ENCODE data around the gene IGSF10.

IGSF10 gene

GRCh38 chr3:151425627-151426340 is 35.1 kb downstream of the IGSF10 start:
- POLR2A ChIA-PET: no interaction called here
- CTCF ChIA-PET: no interaction called here
- no peak for TF ChIP-seq NFRKB (IDR thresholded peaks at IDR 0.05)
- no peak for TF ChIP-seq FOXK2 (IDR thresholded peaks at IDR 0.05)
- no peak for TF ChIP-seq L3MBTL2 (conservative IDR thresholded peaks at IDR 0.05)
- no peak for TF ChIP-seq CTBP1 (IDR thresholded peaks at IDR 0.05; ENCODE audit: borderline replicate concordance)
- TF ChIP-seq FOXM1 (IDR thresholded peaks at IDR 0.05; ENCODE audit: borderline replicate concordance): no peak
- TF ChIP-seq ELF4 (IDR thresholded peaks at IDR 0.05): no peak
- no peak for DNase-seq (ENCODE audit: extremely low spot score)

DNA sequence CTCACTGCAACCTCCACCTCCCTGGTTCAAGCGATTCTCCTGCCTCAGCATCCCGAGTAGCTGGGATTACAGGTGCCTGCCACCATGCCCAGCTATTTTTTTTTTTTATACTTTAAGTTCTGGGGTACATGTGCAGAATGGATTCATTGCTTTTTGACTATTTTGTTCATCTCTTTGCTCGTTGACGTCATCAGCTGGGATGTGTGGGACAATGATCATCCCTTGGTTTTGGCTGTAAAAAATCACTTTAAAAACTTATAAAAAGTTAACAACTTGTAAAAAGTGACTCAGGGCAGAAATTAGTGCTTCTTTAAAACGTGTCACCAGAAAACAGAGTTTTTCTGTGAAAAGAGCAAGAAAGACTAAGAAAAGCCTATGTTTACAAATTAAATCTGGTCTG is 37.8 kb downstream of the IGSF10 start:
- DNase-seq (ENCODE audit: extremely low spot score): no peak
- CTCF ChIA-PET: no interaction called here
- POLR2A ChIA-PET: no interaction called here
- TF ChIP-seq SUZ12 (IDR thresholded peaks at IDR 0.05) (no peak), LEF1 (IDR thresholded peaks at IDR 0.05; ENCODE audit: borderline replicate concordance) (no peak), TARDBP (IDR thresholded peaks at IDR 0.05) (no peak), FOXA1 (IDR thresholded peaks at IDR 0.05) (no peak), FOXK2 (IDR thresholded peaks at IDR 0.05) (no peak), FOXM1 (IDR thresholded peaks at IDR 0.05; ENCODE audit: borderline replicate concordance) (no peak), ARNT (IDR thresholded peaks at IDR 0.05) (no peak), ZNF384 (IDR thresholded peaks at IDR 0.05) (no peak), HDGF (IDR thresholded peaks at IDR 0.05; ENCODE audit: borderline replicate concordance) (no peak), NFRKB (IDR thresholded peaks at IDR 0.05) (no peak), CTBP1 (IDR thresholded peaks at IDR 0.05; ENCODE audit: borderline replicate concordance) (no peak), SP1 (IDR thresholded peaks at IDR 0.05) (no peak), ELF4 (IDR thresholded peaks at IDR 0.05) (no peak), BHLHE40 (IDR thresholded peaks at IDR 0.05; ENCODE audit: borderline replicate concordance) (no peak), L3MBTL2 (conservative IDR thresholded peaks at IDR 0.05) (no peak)
- TF ChIP-seq, protein P1, sequence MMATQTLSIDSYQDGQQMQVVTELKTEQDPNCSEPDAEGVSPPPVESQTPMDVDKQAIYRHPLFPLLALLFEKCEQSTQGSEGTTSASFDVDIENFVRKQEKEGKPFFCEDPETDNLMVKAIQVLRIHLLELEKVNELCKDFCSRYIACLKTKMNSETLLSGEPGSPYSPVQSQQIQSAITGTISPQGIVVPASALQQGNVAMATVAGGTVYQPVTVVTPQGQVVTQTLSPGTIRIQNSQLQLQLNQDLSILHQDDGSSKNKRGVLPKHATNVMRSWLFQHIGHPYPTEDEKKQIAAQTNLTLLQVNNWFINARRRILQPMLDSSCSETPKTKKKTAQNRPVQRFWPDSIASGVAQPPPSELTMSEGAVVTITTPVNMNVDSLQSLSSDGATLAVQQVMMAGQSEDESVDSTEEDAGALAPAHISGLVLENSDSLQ (IDR thresholded peaks at IDR 0.05): no peak

- no peak for DNase-seq (ENCODE audit: extremely low spot score)
- no peak for TF ChIP-seq ZNF384 (IDR thresholded peaks at IDR 0.05)
- TF ChIP-seq SP1 (IDR thresholded peaks at IDR 0.05): no peak
- no peak for TF ChIP-seq CTBP1 (IDR thresholded peaks at IDR 0.05; ENCODE audit: borderline replicate concordance)
- no peak for TF ChIP-seq FOXK2 (IDR thresholded peaks at IDR 0.05)
- TF ChIP-seq FOXA1 (IDR thresholded peaks at IDR 0.05): no peak
- no peak for TF ChIP-seq BHLHE40 (IDR thresholded peaks at IDR 0.05; ENCODE audit: borderline replicate concordance)
- no peak for TF ChIP-seq ELF4 (IDR thresholded peaks at IDR 0.05)
- TF ChIP-seq, protein P1 (IDR thresholded peaks at IDR 0.05): no peak
- TF ChIP-seq ARNT (IDR thresholded peaks at IDR 0.05): no peak
- TF ChIP-seq FOXM1 (IDR thresholded peaks at IDR 0.05; ENCODE audit: borderline replicate concordance): no peak
- TF ChIP-seq NFRKB (IDR thresholded peaks at IDR 0.05): no peak
- CTCF ChIA-PET: no interaction called here
Measured at GRCh38 chr3:151421938-151422337, 38.9 kb downstream of the IGSF10 start.

DNA sequence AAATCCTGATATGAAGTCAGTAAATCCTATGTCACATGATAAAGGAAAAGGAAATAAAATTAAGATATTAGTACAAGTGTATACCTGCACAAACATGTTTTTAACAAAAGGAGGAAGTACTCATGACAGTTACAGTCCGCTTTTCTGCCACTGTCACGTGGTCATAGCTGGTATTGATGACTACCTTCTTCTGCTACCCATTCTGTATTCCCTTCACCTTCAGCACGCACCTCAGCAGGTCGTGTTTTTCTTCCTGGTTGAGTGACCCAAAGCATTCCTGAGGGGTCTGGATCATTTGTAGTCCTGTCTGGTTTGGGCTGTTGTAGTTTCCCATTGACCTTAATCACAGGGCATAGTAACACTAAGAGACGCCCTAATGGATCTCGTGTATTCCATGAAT is 41.1 kb downstream of the IGSF10 start:
- DNase-seq (ENCODE audit: extremely low spot score): no peak
- no peak for TF ChIP-seq BHLHE40 (IDR thresholded peaks at IDR 0.05; ENCODE audit: borderline replicate concordance)
- TF ChIP-seq NFRKB (IDR thresholded peaks at IDR 0.05): no peak
- no peak for TF ChIP-seq LEF1 (IDR thresholded peaks at IDR 0.05; ENCODE audit: borderline replicate concordance)
- TF ChIP-seq SUZ12 (IDR thresholded peaks at IDR 0.05): no peak
- TF ChIP-seq HDGF (IDR thresholded peaks at IDR 0.05; ENCODE audit: borderline replicate concordance): no peak
- TF ChIP-seq FOXM1 (IDR thresholded peaks at IDR 0.05; ENCODE audit: borderline replicate concordance): no peak
- TF ChIP-seq ARNT (IDR thresholded peaks at IDR 0.05): no peak
- TF ChIP-seq FOXA1 (IDR thresholded peaks at IDR 0.05): no peak
- ChIA-PET POLR2A (no interaction called here), CTCF (interaction anchor here (1.0 kb wide), 1 partner anchor 15 kb away, joined by 3 read pairs; no protein-coding TSS in a partner anchor)

More at GRCh38 chr3:151421938-151422337, 38.9 kb downstream of the IGSF10 start:
- POLR2A ChIA-PET: no interaction called here

DNA sequence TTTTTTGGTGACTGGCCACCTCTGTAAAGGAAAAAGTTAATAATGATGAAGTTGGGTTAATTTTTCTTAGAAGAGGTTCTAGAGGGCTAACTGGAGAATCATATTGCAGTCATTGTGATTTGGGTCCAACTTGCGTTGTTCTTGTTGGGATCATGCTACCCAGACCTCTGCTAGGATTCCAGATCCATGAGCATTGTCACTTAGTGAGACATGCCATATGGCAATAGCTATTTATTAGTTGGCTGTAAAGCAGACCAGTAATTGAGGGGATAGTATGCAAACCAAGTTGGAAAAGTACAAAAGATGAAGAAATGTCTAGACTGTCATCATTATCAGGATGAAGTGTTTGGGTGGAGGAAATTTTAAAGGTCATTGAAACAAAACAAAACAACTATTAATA is 45.6 kb downstream of the IGSF10 start:
- ChIA-PET POLR2A (no interaction called here), CTCF (no interaction called here)
- no peak for DNase-seq (ENCODE audit: extremely low spot score)
- TF ChIP-seq BHLHE40 (IDR thresholded peaks at IDR 0.05; ENCODE audit: borderline replicate concordance) (no peak), ELF4 (IDR thresholded peaks at IDR 0.05) (no peak), ZNF384 (IDR thresholded peaks at IDR 0.05) (no peak), L3MBTL2 (conservative IDR thresholded peaks at IDR 0.05) (no peak), HDGF (IDR thresholded peaks at IDR 0.05; ENCODE audit: borderline replicate concordance) (no peak), NFRKB (IDR thresholded peaks at IDR 0.05) (no peak), FOXK2 (IDR thresholded peaks at IDR 0.05) (no peak), TARDBP (IDR thresholded peaks at IDR 0.05) (no peak), CTBP1 (IDR thresholded peaks at IDR 0.05; ENCODE audit: borderline replicate concordance) (no peak), SP1 (IDR thresholded peaks at IDR 0.05) (no peak)
- TF ChIP-seq, protein P1 (IDR thresholded peaks at IDR 0.05): no peak

DNA sequence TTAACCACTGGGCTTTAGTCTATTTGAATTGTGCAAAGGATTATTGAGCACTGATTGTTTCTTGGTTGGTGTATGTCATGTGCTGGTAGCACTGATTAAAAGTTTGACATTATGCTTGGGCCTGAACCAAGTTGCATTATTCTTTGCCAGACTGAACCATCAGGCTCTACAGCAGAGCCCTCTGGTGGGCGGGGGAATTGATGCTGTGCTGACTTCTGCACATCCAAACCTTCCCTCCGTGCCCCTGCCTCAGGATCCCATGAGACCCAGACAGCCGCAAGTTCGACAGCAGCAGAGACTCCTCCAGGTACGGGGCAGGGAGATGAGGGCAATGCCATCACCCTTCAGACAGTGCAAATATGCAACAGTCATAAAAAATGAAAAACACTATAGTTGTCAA is 47.9 kb downstream of the IGSF10 start:
- ChIA-PET POLR2A (no interaction called here), CTCF (no interaction called here)
- TF ChIP-seq LEF1 (IDR thresholded peaks at IDR 0.05; ENCODE audit: borderline replicate concordance) (no peak), FOXM1 (IDR thresholded peaks at IDR 0.05; ENCODE audit: borderline replicate concordance) (no peak), SP1 (IDR thresholded peaks at IDR 0.05) (no peak)
- TF ChIP-seq, protein P1 (IDR thresholded peaks at IDR 0.05): no peak
- peak; percentile 16 for DNase-seq (ENCODE audit: extremely low spot score)

Data from HEK293T (cell line).